ENCODE data around the gene SMC1B. TPM values are rescaled to one million over a fixed set of nuclear protein-coding genes. Genes with fewer than 3 reads are reported as not detected.

The SMC1B gene
- total and polyA plus RNA-seq, 3 experiments from 2014 or later, result 0.37 to 0.38 TPM; not detected in 1

GRCh38 chr22:45318558-45319323 lies 94.7 kb downstream of the SMC1B start:
- Mint-ChIP-seq H3K27me3 (no peaks in the 10 kb centered on the region), H3K9me3 (no peaks in the 10 kb centered on the region), H3K27ac (peak overlapping the region; percentile 97 to 100 (median 100)), H3K36me3 (peaks cover 4 to 44% (median 5%) of the 10 kb centered on the region in 3 donors), H3K4me1 (peaks cover 42 to 93% (median 80%) of the 10 kb centered on the region in 3 donors), H3K4me3 (peak overlapping the region; percentile 74 to 90 (median 83))
- DNase-seq, result peak; percentile 59 to 89 (median 80)
- Histone ChIP-seq H3K27me3 (ENCODE audit: insufficient read depth, low read length, poor library complexity, severe bottlenecking) (no peaks in the 10 kb centered on the region), H3K4me1 (ENCODE audit: insufficient read depth, low read length) (peaks cover 59% of the 10 kb centered on the region), H3K36me3 (ENCODE audit: insufficient read depth, low read length) (peaks cover 16% of the 10 kb centered on the region), H3K27ac (ENCODE audit: low read depth, low read length) (peak overlapping the region; percentile 98), H3K4me3 (ENCODE audit: low read length) (peak overlapping the region; percentile 51), H3K9me3 (ENCODE audit: low read length) (no peaks in the 10 kb centered on the region)
- ChIA-PET CTCF (interaction anchor here (1.0 kb wide), 1 partner anchor 39 kb away, joined by 3 read pairs; no protein-coding TSS in a partner anchor), POLR2A (no interaction called here)

- Histone ChIP-seq H3K27ac (ENCODE audit: low read depth, low read length) (peak overlapping the region; percentile 98), H3K36me3 (ENCODE audit: insufficient read depth, low read length) (peaks cover 10% of the 10 kb centered on the region), H3K27me3 (ENCODE audit: insufficient read depth, low read length, poor library complexity, severe bottlenecking) (no peaks in the 10 kb centered on the region), H3K4me3 (ENCODE audit: low read length) (peak overlapping the region; percentile 51), H3K9me3 (ENCODE audit: low read length) (no peaks in the 10 kb centered on the region), H3K4me1 (ENCODE audit: insufficient read depth, low read length) (peaks cover 59% of the 10 kb centered on the region)
- ChIA-PET CTCF (interaction anchor here (0.9 kb wide), 1 partner anchor 8 kb away, joined by 3 read pairs; no protein-coding TSS in a partner anchor), POLR2A (no interaction called here)
- Mint-ChIP-seq H3K4me3 (peak overlapping the region; percentile 74 to 90 (median 83)), H3K27ac (peak overlapping the region; percentile 97 to 100 (median 100)), H3K36me3 (peaks cover 0 to 41% (median 0%) of the 10 kb centered on the region in 3 donors), H3K27me3 (no peaks in the 10 kb centered on the region), H3K4me1 (peaks cover 44 to 93% (median 80%) of the 10 kb centered on the region in 3 donors), H3K9me3 (no peaks in the 10 kb centered on the region)
- DNase-seq, result peak; percentile 78 to 96 (median 94)
Observed at GRCh38 chr22:45318168-45318557, 95.2 kb downstream of the SMC1B start.

DNA sequence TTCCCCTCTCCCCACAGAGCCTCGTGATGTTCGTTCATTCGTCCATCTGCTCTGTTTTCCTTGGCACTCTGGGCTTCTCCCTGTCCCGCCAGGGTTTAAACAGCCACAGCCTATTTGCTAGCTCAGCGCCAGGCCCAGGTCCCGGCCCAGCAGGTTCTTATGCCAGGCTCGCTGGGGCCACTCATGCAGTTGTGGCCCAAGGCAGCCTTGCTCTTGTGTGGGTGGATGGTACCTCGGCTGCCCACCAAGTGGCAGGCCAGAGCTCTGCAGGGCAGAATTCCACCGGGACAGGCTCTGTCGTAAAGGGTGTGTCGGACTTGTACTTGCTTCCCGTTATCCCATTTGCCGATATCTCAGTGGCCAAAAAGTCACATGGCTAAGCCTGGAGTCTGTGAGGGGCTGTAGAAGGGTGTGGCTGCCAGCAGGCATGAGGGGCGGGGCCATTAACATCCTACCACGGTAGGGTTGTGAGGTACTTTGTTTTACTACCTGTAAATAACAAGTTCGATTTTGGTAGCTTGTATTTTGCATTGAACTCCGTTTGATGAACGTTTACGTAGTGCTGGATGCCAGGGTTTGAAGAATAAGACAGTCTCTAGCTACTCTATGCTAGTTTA lies 95.7 kb downstream of the SMC1B start:
- peak overlapping the region; percentile 97 to 100 (median 100) for H3K27ac Mint-ChIP-seq
- Histone ChIP-seq H3K4me3 (ENCODE audit: low read length) (peak overlapping the region; percentile 38), H3K27ac (ENCODE audit: low read depth, low read length) (peak overlapping the region; percentile 98), H3K9me3 (ENCODE audit: low read length) (no peaks in the 10 kb centered on the region), H3K27me3 (ENCODE audit: insufficient read depth, low read length, poor library complexity, severe bottlenecking) (no peaks in the 10 kb centered on the region), H3K36me3 (ENCODE audit: insufficient read depth, low read length) (peaks cover 6% of the 10 kb centered on the region), H3K4me1 (ENCODE audit: insufficient read depth, low read length) (peaks cover 59% of the 10 kb centered on the region)
- H3K36me3 Mint-ChIP-seq, result peaks cover 0 to 40% (median 2%) of the 10 kb centered on the region in 3 donors
- ChIA-PET POLR2A (interaction anchor here (0.9 kb wide), 1 partner anchor 20 kb away, joined by 6 read pairs; no protein-coding TSS in a partner anchor), CTCF (interaction anchor here (0.9 kb wide), 1 partner anchor 7 kb away, joined by 3 read pairs; no protein-coding TSS in a partner anchor)
- peaks cover 47 to 96% (median 84%) of the 10 kb centered on the region in 3 donors for H3K4me1 Mint-ChIP-seq
- peak overlapping the region; percentile 74 to 90 (median 83) for H3K4me3 Mint-ChIP-seq
- no peaks in the 10 kb centered on the region for H3K9me3 Mint-ChIP-seq
- H3K27me3 Mint-ChIP-seq, result no peaks in the 10 kb centered on the region
- DNase-seq, result peak in 1 of 5 donors; percentile 65

GRCh38 chr22:45316796-45317526 lies 96.4 kb downstream of the SMC1B start:
- H3K36me3 ChIP-seq (ENCODE audit: insufficient read depth, low read length), result no peaks in the 10 kb centered on the region
- no peaks in the 10 kb centered on the region for H3K27me3 Mint-ChIP-seq
- no peaks in the 10 kb centered on the region for H3K27me3 ChIP-seq (ENCODE audit: insufficient read depth, low read length, poor library complexity, severe bottlenecking)
- peaks cover 48 to 95% (median 86%) of the 10 kb centered on the region in 3 donors for H3K4me1 Mint-ChIP-seq
- H3K9me3 Mint-ChIP-seq, result no peaks in the 10 kb centered on the region
- H3K4me3 ChIP-seq (ENCODE audit: low read length), result no peak overlapping the region
- POLR2A ChIA-PET, result interaction anchor here (0.9 kb wide), 1 partner anchor 20 kb away, joined by 6 read pairs; no protein-coding TSS in a partner anchor
- peaks cover 0 to 37% (median 2%) of the 10 kb centered on the region in 3 donors for H3K36me3 Mint-ChIP-seq
- CTCF ChIA-PET, result no interaction called here
- no peaks in the 10 kb centered on the region for H3K9me3 ChIP-seq (ENCODE audit: low read length)
- peak overlapping the region; percentile 98 for H3K27ac ChIP-seq (ENCODE audit: low read depth, low read length)
- H3K4me1 ChIP-seq (ENCODE audit: insufficient read depth, low read length), result peaks cover 63% of the 10 kb centered on the region
- H3K27ac Mint-ChIP-seq, result peak overlapping the region; percentile 97 to 100 (median 100)
- no peak for DNase-seq
- no peak overlapping the region for H3K4me3 Mint-ChIP-seq

- Mint-ChIP-seq H3K27me3 (no peaks in the 10 kb centered on the region), H3K9me3 (no peaks in the 10 kb centered on the region), H3K36me3 (peaks cover 0 to 35% (median 2%) of the 10 kb centered on the region in 3 donors), H3K4me1 (peaks cover 55 to 89% (median 84%) of the 10 kb centered on the region in 3 donors), H3K4me3 (peak overlapping the region in 2 of 7 donors; percentile 28 to 48), H3K27ac (peak overlapping the region in 7 of 8 donors; percentile 38 to 97 (median 80))
- H3K9me3 ChIP-seq (ENCODE audit: low read length), result no peaks in the 10 kb centered on the region
- peak overlapping the region; percentile 58 for H3K27ac ChIP-seq (ENCODE audit: low read depth, low read length)
- no peaks in the 10 kb centered on the region for H3K36me3 ChIP-seq (ENCODE audit: insufficient read depth, low read length)
- H3K4me3 ChIP-seq (ENCODE audit: low read length), result no peak overlapping the region
- DNase-seq, result no peak
- peaks cover 60% of the 10 kb centered on the region for H3K4me1 ChIP-seq (ENCODE audit: insufficient read depth, low read length)
- no peaks in the 10 kb centered on the region for H3K27me3 ChIP-seq (ENCODE audit: insufficient read depth, low read length, poor library complexity, severe bottlenecking)
- ChIA-PET CTCF (no interaction called here), POLR2A (no interaction called here)
Observed at GRCh38 chr22:45314786-45315185, 98.6 kb downstream of the SMC1B start.

GRCh38 chr22:45314054-45314721 lies 99.2 kb downstream of the SMC1B start:
- Mint-ChIP-seq H3K4me1 (peaks cover 52 to 87% (median 81%) of the 10 kb centered on the region in 3 donors), H3K27me3 (no peaks in the 10 kb centered on the region), H3K36me3 (peaks cover 0 to 34% (median 2%) of the 10 kb centered on the region in 3 donors), H3K4me3 (peak overlapping the region in 1 of 7 donors; percentile 28), H3K27ac (peak overlapping the region; percentile 43 to 97 (median 71)), H3K9me3 (no peaks in the 10 kb centered on the region)
- ChIA-PET CTCF (no interaction called here), POLR2A (no interaction called here)
- no peak for DNase-seq
- H3K4me3 ChIP-seq (ENCODE audit: low read length), result no peak overlapping the region
- H3K9me3 ChIP-seq (ENCODE audit: low read length), result no peaks in the 10 kb centered on the region
- no peaks in the 10 kb centered on the region for H3K36me3 ChIP-seq (ENCODE audit: insufficient read depth, low read length)
- H3K27me3 ChIP-seq (ENCODE audit: insufficient read depth, low read length, poor library complexity, severe bottlenecking), result no peaks in the 10 kb centered on the region
- peaks cover 57% of the 10 kb centered on the region for H3K4me1 ChIP-seq (ENCODE audit: insufficient read depth, low read length)
- peak overlapping the region; percentile 58 for H3K27ac ChIP-seq (ENCODE audit: low read depth, low read length)

GRCh38 chr22:45312856-45313255 lies 100.5 kb downstream of the SMC1B start:
- Mint-ChIP-seq H3K4me3 (peak overlapping the region in 4 of 7 donors; percentile 4 to 54 (median 36)), H3K36me3 (peaks cover 0 to 28% (median 2%) of the 10 kb centered on the region in 3 donors), H3K9me3 (no peaks in the 10 kb centered on the region), H3K4me1 (peaks cover 46 to 81% (median 75%) of the 10 kb centered on the region in 3 donors), H3K27me3 (no peaks in the 10 kb centered on the region), H3K27ac (peak overlapping the region in 7 of 8 donors; percentile 35 to 89 (median 50))
- no peak for DNase-seq
- ChIA-PET POLR2A (no interaction called here), CTCF (no interaction called here)
- H3K4me1 ChIP-seq (ENCODE audit: insufficient read depth, low read length), result peaks cover 55% of the 10 kb centered on the region
- no peaks in the 10 kb centered on the region for H3K27me3 ChIP-seq (ENCODE audit: insufficient read depth, low read length, poor library complexity, severe bottlenecking)
- no peaks in the 10 kb centered on the region for H3K9me3 ChIP-seq (ENCODE audit: low read length)
- no peak overlapping the region for H3K4me3 ChIP-seq (ENCODE audit: low read length)
- H3K27ac ChIP-seq (ENCODE audit: low read depth, low read length), result no peak overlapping the region
- H3K36me3 ChIP-seq (ENCODE audit: insufficient read depth, low read length), result no peaks in the 10 kb centered on the region
